ENCODE results near the gene EEF1G. TPM values are rescaled to one million over a fixed set of nuclear protein-coding genes. Genes with fewer than 3 reads are reported as not detected.
A peak's percentile ranks its signal among the peaks of the same experiment; 100 is the strongest.

Gene EEF1G
- total RNA-seq, 6 donors from 2014 or later: 557 to 997 (median 889) TPM

DNA sequence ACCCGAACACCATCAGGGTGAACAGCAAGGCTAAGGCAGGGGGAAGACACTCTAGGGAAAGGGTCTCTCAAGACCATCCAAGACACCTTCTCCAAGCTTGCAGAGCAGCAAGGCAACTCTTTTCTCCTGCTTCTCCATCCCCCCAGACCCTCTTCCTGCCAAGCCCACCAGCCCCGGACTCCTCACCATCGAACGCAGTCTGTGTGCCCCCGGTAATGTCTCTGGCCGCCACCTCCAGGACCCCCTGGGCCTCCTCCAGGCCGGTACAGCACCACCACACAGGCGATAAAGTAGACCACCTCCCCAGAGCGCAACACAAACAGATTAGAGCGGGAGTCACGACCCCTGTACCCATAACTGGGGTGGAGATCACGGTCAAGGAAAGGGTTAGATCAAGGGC is 35.1 kb upstream of the EEF1G start:
- 96 to 97% methylated on average over 12 of the region's 12 CpGs for WGBS, 2 donors
- TF ChIP-seq POLR2A (IDR thresholded peaks at IDR 0.05) (no peak), POLR2AphosphoS5 (IDR thresholded peaks at IDR 0.05) (no peak)
- Histone ChIP-seq H3K27me3 (no peaks in the 10 kb centered on the region), H3K27ac (no peak overlapping the region), H3K36me3 (peaks cover 12 to 70% (median 33%) of the 10 kb centered on the region in 4 donors), H3K4me3 (no peak overlapping the region), H3K4me1 (peaks cover 20 to 32% (median 21%) of the 10 kb centered on the region in 4 donors), H3K9me3 (no peaks in the 10 kb centered on the region)
- no peak for ATAC-seq (ENCODE audit: low FRiP score in 2 of 2)
- DNase-seq: no peak

DNA sequence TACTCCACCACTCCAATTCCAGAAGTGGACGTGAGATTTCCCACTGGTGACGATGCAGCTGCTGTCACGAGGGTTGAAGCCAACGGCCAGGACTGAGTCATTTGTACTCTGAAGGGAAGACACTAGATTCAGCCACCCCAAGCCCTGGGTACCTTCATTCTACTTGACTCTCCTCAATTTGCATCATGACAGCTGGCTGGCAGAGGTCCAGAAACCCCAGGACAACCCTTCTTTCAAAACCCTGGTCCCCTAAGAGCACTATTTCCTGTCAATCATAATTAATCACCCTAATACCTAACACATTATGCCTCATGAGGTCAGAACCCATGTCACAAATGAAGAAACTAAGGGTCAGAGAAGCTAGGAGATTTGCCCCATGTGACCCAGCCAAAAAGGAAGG is 34.0 kb upstream of the EEF1G start:
- Histone ChIP-seq H3K4me3 (no peak overlapping the region), H3K27me3 (no peaks in the 10 kb centered on the region), H3K4me1 (peaks cover 16 to 28% (median 27%) of the 10 kb centered on the region in 4 donors), H3K27ac (no peak overlapping the region), H3K36me3 (peaks cover 12 to 77% (median 33%) of the 10 kb centered on the region in 4 donors), H3K9me3 (no peaks in the 10 kb centered on the region)
- ATAC-seq (ENCODE audit: low FRiP score in 2 of 2): no peak
- WGBS, 2 donors: 76 to 82% methylated on average over 4 of the region's 4 CpGs
- no peak for TF ChIP-seq POLR2AphosphoS5 (IDR thresholded peaks at IDR 0.05)
- TF ChIP-seq, protein P1, sequence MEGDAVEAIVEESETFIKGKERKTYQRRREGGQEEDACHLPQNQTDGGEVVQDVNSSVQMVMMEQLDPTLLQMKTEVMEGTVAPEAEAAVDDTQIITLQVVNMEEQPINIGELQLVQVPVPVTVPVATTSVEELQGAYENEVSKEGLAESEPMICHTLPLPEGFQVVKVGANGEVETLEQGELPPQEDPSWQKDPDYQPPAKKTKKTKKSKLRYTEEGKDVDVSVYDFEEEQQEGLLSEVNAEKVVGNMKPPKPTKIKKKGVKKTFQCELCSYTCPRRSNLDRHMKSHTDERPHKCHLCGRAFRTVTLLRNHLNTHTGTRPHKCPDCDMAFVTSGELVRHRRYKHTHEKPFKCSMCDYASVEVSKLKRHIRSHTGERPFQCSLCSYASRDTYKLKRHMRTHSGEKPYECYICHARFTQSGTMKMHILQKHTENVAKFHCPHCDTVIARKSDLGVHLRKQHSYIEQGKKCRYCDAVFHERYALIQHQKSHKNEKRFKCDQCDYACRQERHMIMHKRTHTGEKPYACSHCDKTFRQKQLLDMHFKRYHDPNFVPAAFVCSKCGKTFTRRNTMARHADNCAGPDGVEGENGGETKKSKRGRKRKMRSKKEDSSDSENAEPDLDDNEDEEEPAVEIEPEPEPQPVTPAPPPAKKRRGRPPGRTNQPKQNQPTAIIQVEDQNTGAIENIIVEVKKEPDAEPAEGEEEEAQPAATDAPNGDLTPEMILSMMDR (IDR thresholded peaks at IDR 0.05): no peak
- TF ChIP-seq POLR2A (IDR thresholded peaks at IDR 0.05): no peak
- TF ChIP-seq EP300 (IDR thresholded peaks at IDR 0.05): no peak
- DNase-seq: peak in 1 of 2 donors; percentile 43

DNA sequence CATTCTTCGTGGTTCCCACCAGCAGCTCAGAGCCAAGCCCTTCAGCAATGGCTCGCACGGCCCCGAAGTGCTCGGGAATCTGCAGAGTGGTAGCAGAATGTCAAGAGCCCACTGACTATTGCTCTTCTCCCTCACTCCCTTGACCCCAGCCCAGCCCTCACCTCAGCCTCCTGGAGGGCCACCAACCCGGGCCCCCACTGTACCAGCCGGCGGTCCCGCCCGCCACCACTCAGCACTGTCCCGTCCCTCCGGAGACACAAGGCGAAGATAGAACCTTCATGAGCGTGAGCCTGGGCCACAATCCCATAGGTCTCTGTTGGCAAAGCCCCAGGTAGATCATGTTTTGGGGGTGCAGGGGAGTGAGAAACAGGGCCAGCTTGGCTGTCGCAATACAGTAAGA is 32.2 kb upstream of the EEF1G start:
- H3K4me3 ChIP-seq: no peak overlapping the region
- TF ChIP-seq, protein P1 (IDR thresholded peaks at IDR 0.05): no peak
- TF ChIP-seq POLR2A (IDR thresholded peaks at IDR 0.05): no peak
- no peak for TF ChIP-seq POLR2AphosphoS5 (IDR thresholded peaks at IDR 0.05)
- TF ChIP-seq EP300 (IDR thresholded peaks at IDR 0.05): no peak
- ATAC-seq (ENCODE audit: low FRiP score in 2 of 2) (no peak), DNase-seq (peak in 1 of 2 donors; percentile 54)
- no peaks in the 10 kb centered on the region for H3K9me3 ChIP-seq
- H3K4me1 ChIP-seq: peaks cover 15 to 26% (median 25%) of the 10 kb centered on the region in 4 donors
- 94 to 97% methylated on average over 13 to 15 of the region's 15 CpGs for WGBS, 2 donors
- no peaks in the 10 kb centered on the region for H3K27me3 ChIP-seq
- H3K27ac ChIP-seq: no peak overlapping the region
- H3K36me3 ChIP-seq: peaks cover 12 to 75% (median 33%) of the 10 kb centered on the region in 4 donors

DNA sequence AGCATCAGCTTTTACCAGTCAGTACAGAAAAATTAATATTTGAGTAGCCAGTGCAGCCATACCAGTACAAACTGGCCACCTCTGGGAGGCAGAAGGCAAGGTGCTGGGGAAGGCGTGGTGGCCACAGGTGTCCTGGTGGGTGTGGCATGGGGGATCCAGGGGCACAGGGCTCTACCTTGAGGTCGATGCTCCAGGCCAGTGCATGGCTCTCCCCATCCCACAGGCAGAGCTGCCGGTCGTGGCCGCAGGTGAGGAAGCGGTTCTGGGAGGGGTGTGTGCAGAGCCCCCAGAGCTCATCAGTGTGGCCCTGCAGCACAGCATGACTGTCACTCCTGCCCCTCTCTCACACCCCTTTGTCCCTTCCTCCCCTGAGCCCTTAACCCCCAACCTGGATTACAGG is 31.8 kb upstream of the EEF1G start:
- 84 to 100% methylated on average over 4 to 6 of the region's 6 CpGs for WGBS, 2 donors
- TF ChIP-seq EP300 (IDR thresholded peaks at IDR 0.05): no peak
- Histone ChIP-seq H3K4me3 (no peak overlapping the region), H3K27ac (no peak overlapping the region), H3K9me3 (no peaks in the 10 kb centered on the region), H3K36me3 (peaks cover 12 to 71% (median 31%) of the 10 kb centered on the region in 4 donors), H3K27me3 (no peaks in the 10 kb centered on the region), H3K4me1 (peaks cover 13 to 24% (median 22%) of the 10 kb centered on the region in 4 donors)
- DNase-seq: peak in 1 of 2 donors; percentile 48
- no peak for ATAC-seq (ENCODE audit: low FRiP score in 2 of 2)

DNA sequence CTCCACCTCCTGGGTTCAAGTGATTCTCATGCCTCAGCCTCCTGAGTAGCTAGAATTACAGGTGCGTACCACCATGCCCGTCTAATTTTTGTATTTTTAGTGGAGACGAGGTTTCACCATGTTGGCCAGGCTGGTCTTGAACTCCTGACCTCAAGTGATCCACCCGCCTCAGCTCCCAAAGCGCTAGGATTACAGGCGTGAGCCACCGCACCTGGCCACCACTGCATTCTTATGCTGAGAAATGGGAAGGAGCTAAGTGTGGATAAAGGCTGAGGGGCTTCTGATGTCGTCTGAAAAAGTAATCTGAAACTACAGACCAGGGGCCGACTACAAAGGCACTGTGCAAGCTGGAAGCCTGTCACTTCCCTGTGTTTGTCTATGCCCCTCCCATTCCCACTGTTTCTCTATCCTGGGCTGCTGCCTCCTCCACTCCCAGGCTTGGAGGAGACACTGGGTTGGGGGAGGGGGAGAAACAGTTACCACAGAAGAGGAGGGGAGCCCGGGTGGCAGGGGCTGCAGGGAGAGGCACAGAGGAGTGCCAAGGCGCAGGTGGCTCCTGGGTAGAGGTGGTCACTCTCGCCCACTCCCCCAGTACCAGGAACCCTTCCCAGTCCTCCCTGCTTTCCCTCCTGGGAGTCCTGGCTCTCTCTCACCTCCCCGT is 30.9 kb upstream of the EEF1G start:
- Histone ChIP-seq H3K27ac (no peak overlapping the region), H3K27me3 (no peaks in the 10 kb centered on the region), H3K36me3 (peaks cover 12 to 62% (median 31%) of the 10 kb centered on the region in 4 donors), H3K4me1 (peaks cover 21 to 33% (median 26%) of the 10 kb centered on the region in 4 donors), H3K9me3 (no peaks in the 10 kb centered on the region), H3K4me3 (no peak overlapping the region)
- ATAC-seq (ENCODE audit: low FRiP score in 2 of 2) (no peak), DNase-seq (no peak)
- TF ChIP-seq, protein P1 (IDR thresholded peaks at IDR 0.05): no peak
- TF ChIP-seq EP300 (IDR thresholded peaks at IDR 0.05) (no peak), POLR2A (IDR thresholded peaks at IDR 0.05) (no peak), POLR2AphosphoS5 (IDR thresholded peaks at IDR 0.05) (no peak)
- 84 to 90% methylated on average over 11 to 13 of the region's 13 CpGs for WGBS, 2 donors
